Rectal smooth muscle tissue (tissue), 1 donor: ENCODE data around the gene KCNQ1OT1.

Source experiments
- H3K27ac ChIP-seq: one replicate; pipeline ENCODE4 v1.7.0; 2013; ENCODE audit warnings: low read depth, low read length, inconsistent platforms
- H3K27me3 ChIP-seq: one replicate; pipeline ENCODE4 v1.7.0; 2013; ENCODE audit warnings: low read length; ENCODE audit not compliant: control insufficient read depth, insufficient read depth
- H3K36me3 ChIP-seq: one replicate; pipeline ENCODE4 v1.7.0; 2013; ENCODE audit warnings: low read length; ENCODE audit not compliant: control insufficient read depth, insufficient read depth
- H3K4me1 ChIP-seq: one replicate; pipeline ENCODE4 v1.7.0; 2013; ENCODE audit warnings: low read length; ENCODE audit not compliant: control insufficient read depth, insufficient read depth
- H3K4me3 ChIP-seq: one replicate; pipeline ENCODE4 v1.7.0; 2013; ENCODE audit warnings: low read length
- H3K9ac ChIP-seq: one replicate; pipeline ENCODE4 v1.7.0; 2013; ENCODE audit warnings: low read length

The KCNQ1OT1 gene

GRCh38 chr11:2569321-2569721, 130.5 kb downstream of the KCNQ1OT1 start:
- H3K27me3 ChIP-seq = no peaks in the 10 kb centered on the region
- H3K4me1 ChIP-seq = no peaks in the 10 kb centered on the region
- no peaks in the 10 kb centered on the region for H3K36me3 ChIP-seq
- no peak overlapping the region for H3K27ac ChIP-seq
- H3K9ac ChIP-seq = no peak overlapping the region
- H3K4me3 ChIP-seq = no peak overlapping the region

- no peak overlapping the region for H3K9ac ChIP-seq
- H3K36me3 ChIP-seq = no peaks in the 10 kb centered on the region
- no peak overlapping the region for H3K4me3 ChIP-seq
- H3K27me3 ChIP-seq = no peaks in the 10 kb centered on the region
- H3K27ac ChIP-seq = no peak overlapping the region
- no peaks in the 10 kb centered on the region for H3K4me1 ChIP-seq
Measured at GRCh38 chr11:2567026-2567671, 132.6 kb downstream of the KCNQ1OT1 start.

GRCh38 chr11:2566223-2567025, 133.4 kb downstream of the KCNQ1OT1 start:
- no peaks in the 10 kb centered on the region for H3K27me3 ChIP-seq
- H3K4me3 ChIP-seq = no peak overlapping the region
- H3K27ac ChIP-seq = no peak overlapping the region
- no peaks in the 10 kb centered on the region for H3K36me3 ChIP-seq
- no peak overlapping the region for H3K9ac ChIP-seq
- H3K4me1 ChIP-seq = no peaks in the 10 kb centered on the region

GRCh38 chr11:2565447-2566222, 134.2 kb downstream of the KCNQ1OT1 start:
- H3K4me1 ChIP-seq = no peaks in the 10 kb centered on the region
- no peak overlapping the region for H3K27ac ChIP-seq
- H3K27me3 ChIP-seq = no peaks in the 10 kb centered on the region
- H3K9ac ChIP-seq = no peak overlapping the region
- H3K4me3 ChIP-seq = no peak overlapping the region
- H3K36me3 ChIP-seq = no peaks in the 10 kb centered on the region

GRCh38 chr11:2564588-2565425, 135.0 kb downstream of the KCNQ1OT1 start:
- Histone ChIP-seq H3K36me3 (no peaks in the 10 kb centered on the region), H3K27ac (no peak overlapping the region), H3K4me3 (no peak overlapping the region), H3K4me1 (no peaks in the 10 kb centered on the region), H3K27me3 (no peaks in the 10 kb centered on the region), H3K9ac (no peak overlapping the region)

- H3K27me3 ChIP-seq = no peaks in the 10 kb centered on the region
- no peak overlapping the region for H3K9ac ChIP-seq
- H3K4me1 ChIP-seq = no peaks in the 10 kb centered on the region
- H3K4me3 ChIP-seq = no peak overlapping the region
- no peaks in the 10 kb centered on the region for H3K36me3 ChIP-seq
- no peak overlapping the region for H3K27ac ChIP-seq
Measured at GRCh38 chr11:2564008-2564530, 135.7 kb downstream of the KCNQ1OT1 start.

GRCh38 chr11:2563213-2564007, 136.4 kb downstream of the KCNQ1OT1 start:
- Histone ChIP-seq H3K27me3 (no peaks in the 10 kb centered on the region), H3K4me3 (no peak overlapping the region), H3K36me3 (no peaks in the 10 kb centered on the region), H3K27ac (no peak overlapping the region), H3K9ac (no peak overlapping the region), H3K4me1 (no peaks in the 10 kb centered on the region)

- no peaks in the 10 kb centered on the region for H3K4me1 ChIP-seq
- H3K27ac ChIP-seq = no peak overlapping the region
- H3K27me3 ChIP-seq = no peaks in the 10 kb centered on the region
- H3K9ac ChIP-seq = no peak overlapping the region
- no peaks in the 10 kb centered on the region for H3K36me3 ChIP-seq
- no peak overlapping the region for H3K4me3 ChIP-seq
Measured at GRCh38 chr11:2562890-2563212, 136.9 kb downstream of the KCNQ1OT1 start.

GRCh38 chr11:2561696-2562581, 137.9 kb downstream of the KCNQ1OT1 start:
- no peak overlapping the region for H3K9ac ChIP-seq
- H3K27me3 ChIP-seq = no peaks in the 10 kb centered on the region
- no peak overlapping the region for H3K4me3 ChIP-seq
- H3K27ac ChIP-seq = no peak overlapping the region
- H3K4me1 ChIP-seq = no peaks in the 10 kb centered on the region
- H3K36me3 ChIP-seq = no peaks in the 10 kb centered on the region

- H3K9ac ChIP-seq = no peak overlapping the region
- H3K4me3 ChIP-seq = no peak overlapping the region
- no peak overlapping the region for H3K27ac ChIP-seq
Measured at GRCh38 chr11:2559527-2560311, 140.1 kb downstream of the KCNQ1OT1 start.

More at GRCh38 chr11:2559527-2560311, 140.1 kb downstream of the KCNQ1OT1 start:
- H3K36me3 ChIP-seq = no peaks in the 10 kb centered on the region
- H3K4me1 ChIP-seq = no peaks in the 10 kb centered on the region
- no peaks in the 10 kb centered on the region for H3K27me3 ChIP-seq
